ENCODE data around the gene CD300C.

Gene CD300C

DNA sequence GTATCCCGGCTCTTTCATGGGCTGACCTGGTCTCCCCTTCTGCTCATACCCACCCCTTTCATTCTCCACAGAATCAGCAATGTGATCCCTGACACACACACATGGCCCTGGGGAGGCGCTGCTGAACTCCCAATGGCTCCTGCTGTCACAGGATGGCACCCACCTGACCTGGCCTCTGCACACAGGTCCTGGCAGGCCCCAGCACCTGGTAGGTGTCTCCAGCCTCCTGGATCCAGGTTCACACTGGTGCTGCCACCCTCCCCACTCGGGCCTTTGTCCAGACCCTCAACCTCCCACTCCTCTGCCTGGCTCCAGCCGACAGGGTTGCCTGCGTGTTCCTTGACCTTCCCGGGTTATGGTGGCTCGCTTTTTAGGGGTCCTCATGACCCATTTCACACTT lies 1.3 kb upstream of the CD300C start:
- Histone ChIP-seq H3K9me3 (ENCODE audit: severe bottlenecking) (no peaks in the 10 kb centered on the region), H3K4me3 (ENCODE audit: low read depth, low read length) (no peak overlapping the region), H3K27ac (no peak overlapping the region), H3K36me3 (no peaks in the 10 kb centered on the region), H3K27me3 (ENCODE audit: insufficient read depth, low read depth, severe bottlenecking) (peaks cover 100% of the 10 kb centered on the region)
- DNase-seq = no peak
- TF ChIP-seq, protein P1, sequence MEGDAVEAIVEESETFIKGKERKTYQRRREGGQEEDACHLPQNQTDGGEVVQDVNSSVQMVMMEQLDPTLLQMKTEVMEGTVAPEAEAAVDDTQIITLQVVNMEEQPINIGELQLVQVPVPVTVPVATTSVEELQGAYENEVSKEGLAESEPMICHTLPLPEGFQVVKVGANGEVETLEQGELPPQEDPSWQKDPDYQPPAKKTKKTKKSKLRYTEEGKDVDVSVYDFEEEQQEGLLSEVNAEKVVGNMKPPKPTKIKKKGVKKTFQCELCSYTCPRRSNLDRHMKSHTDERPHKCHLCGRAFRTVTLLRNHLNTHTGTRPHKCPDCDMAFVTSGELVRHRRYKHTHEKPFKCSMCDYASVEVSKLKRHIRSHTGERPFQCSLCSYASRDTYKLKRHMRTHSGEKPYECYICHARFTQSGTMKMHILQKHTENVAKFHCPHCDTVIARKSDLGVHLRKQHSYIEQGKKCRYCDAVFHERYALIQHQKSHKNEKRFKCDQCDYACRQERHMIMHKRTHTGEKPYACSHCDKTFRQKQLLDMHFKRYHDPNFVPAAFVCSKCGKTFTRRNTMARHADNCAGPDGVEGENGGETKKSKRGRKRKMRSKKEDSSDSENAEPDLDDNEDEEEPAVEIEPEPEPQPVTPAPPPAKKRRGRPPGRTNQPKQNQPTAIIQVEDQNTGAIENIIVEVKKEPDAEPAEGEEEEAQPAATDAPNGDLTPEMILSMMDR (IDR thresholded peaks at IDR 0.05; ENCODE audit: low read depth, low read length) = no peak

DNA sequence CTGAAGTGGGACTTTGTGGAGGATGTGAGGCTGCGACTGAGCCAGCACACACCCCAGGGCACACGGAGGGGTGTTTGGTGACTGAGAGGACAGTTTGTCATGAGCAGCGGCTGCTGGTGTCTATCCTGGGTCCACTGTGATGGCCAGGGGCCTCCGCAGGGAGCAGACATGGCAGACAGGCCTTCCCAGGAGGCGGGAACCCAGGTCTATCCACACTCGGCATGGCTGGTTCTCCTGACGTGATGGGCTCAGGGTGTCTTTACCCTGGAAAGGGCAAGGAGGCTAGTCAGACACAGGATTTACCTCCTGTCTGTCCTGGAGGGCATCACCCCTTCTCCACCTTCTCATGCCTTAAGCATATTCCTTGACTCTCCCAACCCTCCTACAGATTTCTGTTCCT lies 671 bp upstream of the CD300C start:
- H3K36me3 ChIP-seq = no peaks in the 10 kb centered on the region
- no peak overlapping the region for H3K4me3 ChIP-seq (ENCODE audit: low read depth, low read length)
- H3K9me3 ChIP-seq (ENCODE audit: severe bottlenecking) = no peaks in the 10 kb centered on the region
- TF ChIP-seq, protein P1 (IDR thresholded peaks at IDR 0.05; ENCODE audit: low read depth, low read length) = no peak
- peaks cover 100% of the 10 kb centered on the region for H3K27me3 ChIP-seq (ENCODE audit: insufficient read depth, low read depth, severe bottlenecking)
- no peak for DNase-seq
- H3K27ac ChIP-seq = no peak overlapping the region

DNA sequence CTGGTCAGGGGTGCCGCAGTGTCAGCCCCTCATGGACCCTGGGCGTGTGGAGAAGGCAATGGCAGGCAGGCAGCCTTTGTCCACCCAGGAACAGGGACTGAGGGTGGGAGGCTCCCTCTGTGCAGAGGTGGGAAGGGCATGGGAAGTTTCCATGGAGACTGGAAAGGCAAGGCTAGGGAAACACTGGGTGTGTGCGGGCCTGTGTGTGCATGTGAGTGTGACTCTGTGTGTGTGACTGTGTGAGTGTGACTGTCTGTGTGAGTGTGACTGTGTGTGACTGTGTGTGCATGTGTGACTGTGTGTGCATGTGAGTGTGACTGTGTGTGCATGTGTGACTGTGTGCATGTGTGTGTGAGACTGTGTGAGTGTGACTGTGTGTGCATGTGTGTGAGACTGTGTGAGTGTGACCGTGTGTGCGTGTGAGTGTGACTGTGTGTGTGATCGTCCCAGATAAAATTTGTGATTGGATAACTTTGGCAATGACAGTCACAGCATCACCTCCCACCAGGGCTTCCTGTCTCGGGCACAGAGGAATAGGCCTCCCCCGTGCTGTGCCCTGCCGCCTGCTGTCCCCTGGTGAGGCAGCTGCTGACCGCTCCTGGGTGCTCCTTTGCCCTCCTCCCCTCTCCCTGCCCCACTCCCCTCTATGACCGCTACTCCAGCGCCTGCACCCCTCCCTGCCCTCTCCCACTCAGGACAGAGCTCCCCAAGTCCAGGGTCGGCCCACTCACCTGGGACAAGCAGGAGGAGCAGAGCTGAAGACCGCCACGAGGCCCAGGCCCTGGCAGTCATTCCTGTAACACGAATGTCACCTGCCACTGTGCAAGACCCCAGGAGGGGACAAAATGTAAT lies 698 bp downstream of the CD300C start:
- H3K27ac ChIP-seq = no peak overlapping the region
- peaks cover 100% of the 10 kb centered on the region for H3K27me3 ChIP-seq (ENCODE audit: insufficient read depth, low read depth, severe bottlenecking)
- H3K9me3 ChIP-seq (ENCODE audit: severe bottlenecking) = no peaks in the 10 kb centered on the region
- no peaks in the 10 kb centered on the region for H3K36me3 ChIP-seq
- DNase-seq = no peak
- H3K4me3 ChIP-seq (ENCODE audit: low read depth, low read length) = no peak overlapping the region
- TF ChIP-seq, protein P1 (IDR thresholded peaks at IDR 0.05; ENCODE audit: low read depth, low read length) = no peak

DNA sequence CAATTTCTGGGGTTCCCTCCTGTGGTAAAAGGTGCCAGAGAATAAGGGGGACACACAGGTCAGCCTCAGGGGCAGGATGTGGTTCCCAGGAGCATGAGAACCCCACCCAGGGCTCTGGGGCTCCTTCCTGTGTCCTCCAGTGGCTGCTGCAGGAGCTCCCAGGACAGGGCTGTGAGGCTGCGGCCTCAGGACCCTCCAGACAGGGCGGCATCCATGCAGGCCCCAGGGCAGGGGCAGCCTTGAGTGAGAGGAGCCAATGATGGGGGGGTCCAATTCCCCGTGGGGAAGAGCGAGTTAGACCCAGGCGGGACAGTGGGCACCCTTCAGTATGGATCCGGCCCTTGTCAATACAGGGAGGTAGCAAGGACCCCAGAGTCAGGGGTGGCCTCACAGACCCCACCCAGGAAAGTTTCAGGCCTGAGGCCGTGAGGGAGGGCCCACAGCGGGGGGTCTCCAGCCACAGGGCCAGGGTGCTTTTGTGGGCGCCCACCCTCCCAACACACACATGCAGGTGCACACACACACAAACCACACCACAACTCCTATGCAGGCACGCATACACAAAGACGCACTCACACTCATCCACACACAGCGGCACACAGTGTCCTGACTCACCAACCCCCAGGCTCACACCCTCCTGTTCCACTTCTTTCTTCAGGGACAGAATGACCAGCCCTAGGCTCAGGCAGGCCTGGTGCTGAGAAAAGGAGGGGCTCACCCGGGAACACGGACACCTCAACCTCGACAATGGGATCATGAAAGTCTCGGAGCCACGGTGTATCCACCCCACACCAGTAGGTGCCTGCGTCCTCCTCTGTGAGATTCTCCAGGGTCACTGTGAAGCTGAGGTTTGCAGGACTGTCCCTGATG lies 1.8 kb downstream of the CD300C start:
- Histone ChIP-seq H3K27me3 (ENCODE audit: insufficient read depth, low read depth, severe bottlenecking) (peaks cover 100% of the 10 kb centered on the region), H3K36me3 (no peaks in the 10 kb centered on the region), H3K4me3 (ENCODE audit: low read depth, low read length) (no peak overlapping the region), H3K9me3 (ENCODE audit: severe bottlenecking) (no peaks in the 10 kb centered on the region), H3K27ac (no peak overlapping the region)
- TF ChIP-seq, protein P1 (IDR thresholded peaks at IDR 0.05; ENCODE audit: low read depth, low read length) = no peak
- no peak for DNase-seq

DNA sequence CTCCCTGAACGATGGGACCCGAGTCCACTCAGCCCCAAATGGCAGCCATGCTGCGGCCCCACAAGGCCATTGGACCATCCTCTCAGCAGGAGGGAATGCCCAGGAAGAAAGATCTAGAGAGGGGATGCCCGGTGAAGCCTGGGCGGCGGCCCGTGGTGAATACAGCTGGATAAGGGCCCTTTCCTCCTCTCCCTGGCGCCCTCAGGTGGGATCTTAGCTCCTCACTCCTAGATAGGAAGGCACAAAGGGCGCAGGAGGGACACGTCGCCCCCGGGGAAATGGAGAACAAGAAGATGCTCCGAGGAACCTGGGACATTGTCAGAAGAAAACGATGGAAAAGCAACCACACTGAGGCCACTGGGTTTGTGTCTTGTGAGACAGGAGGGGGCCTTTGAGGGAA lies 2.5 kb downstream of the CD300C start:
- DNase-seq = no peak
- TF ChIP-seq, protein P1 (IDR thresholded peaks at IDR 0.05; ENCODE audit: low read depth, low read length) = no peak
- Histone ChIP-seq H3K36me3 (no peaks in the 10 kb centered on the region), H3K4me3 (ENCODE audit: low read depth, low read length) (no peak overlapping the region), H3K27ac (no peak overlapping the region), H3K27me3 (ENCODE audit: insufficient read depth, low read depth, severe bottlenecking) (peaks cover 100% of the 10 kb centered on the region), H3K9me3 (ENCODE audit: severe bottlenecking) (no peaks in the 10 kb centered on the region)
